Measurements from ENCODE around the gene SCLY.
"Not testable (repeated sequence)": the region's sequence is repeated elsewhere in the genome, so short reads cannot be mapped to it uniquely, and the experiment has no call there.

SCLY gene

GRCh38 chr2:238053191-238053776 is 7.5 kb upstream of the SCLY start:
- Mint-ChIP-seq H3K27ac (no peak overlapping the region), H3K4me3 (no peak overlapping the region), H3K4me1 (ENCODE audit: low read depth) (peaks cover 12% of the 10 kb centered on the region), H3K27me3 (ENCODE audit: low read depth) (peaks cover 5% of the 10 kb centered on the region), H3K36me3 (ENCODE audit: low read depth) (peaks cover 2% of the 10 kb centered on the region), H3K9me3 (peaks cover 6% of the 10 kb centered on the region)
- no peak for DNase-seq (ENCODE audit: low spot score)

DNA sequence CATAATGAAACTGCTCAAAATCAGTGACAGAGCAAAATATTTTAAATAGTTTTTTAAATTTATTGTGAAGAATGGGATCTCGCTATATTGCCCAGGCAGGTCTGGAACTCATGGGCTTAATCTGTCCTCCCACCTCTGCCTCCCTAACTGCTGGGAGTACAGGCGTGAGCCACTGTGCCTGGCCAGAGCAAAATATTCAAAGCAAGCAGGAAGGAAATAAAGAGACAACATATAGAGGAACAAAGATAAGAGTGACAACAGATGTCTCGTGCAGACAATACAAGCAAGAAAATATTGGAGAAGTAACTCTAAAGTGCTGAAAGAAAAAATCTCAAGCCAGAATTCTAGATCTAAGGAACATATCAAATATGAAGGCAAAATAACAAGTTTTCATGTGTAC is 5.0 kb upstream of the SCLY start:
- peaks cover 4% of the 10 kb centered on the region for H3K9me3 Mint-ChIP-seq
- H3K27me3 Mint-ChIP-seq (ENCODE audit: low read depth): peaks cover 5% of the 10 kb centered on the region
- no peak overlapping the region for H3K27ac Mint-ChIP-seq
- H3K36me3 Mint-ChIP-seq (ENCODE audit: low read depth): peaks cover 7% of the 10 kb centered on the region
- peaks cover 23% of the 10 kb centered on the region for H3K4me1 Mint-ChIP-seq (ENCODE audit: low read depth)
- H3K4me3 Mint-ChIP-seq: no peak overlapping the region
- DNase-seq (ENCODE audit: low spot score): no peak

- peaks cover 39% of the 10 kb centered on the region for H3K4me1 Mint-ChIP-seq (ENCODE audit: low read depth)
- H3K36me3 Mint-ChIP-seq (ENCODE audit: low read depth); H3K27me3 Mint-ChIP-seq (ENCODE audit: low read depth); H3K9me3 Mint-ChIP-seq; DNase-seq (ENCODE audit: low spot score); H3K27ac Mint-ChIP-seq; H3K4me3 Mint-ChIP-seq: not testable (repeated sequence)
These were observed 2.9 kb upstream of the SCLY start for GRCh38 chr2:238057696-238058575.

DNA sequence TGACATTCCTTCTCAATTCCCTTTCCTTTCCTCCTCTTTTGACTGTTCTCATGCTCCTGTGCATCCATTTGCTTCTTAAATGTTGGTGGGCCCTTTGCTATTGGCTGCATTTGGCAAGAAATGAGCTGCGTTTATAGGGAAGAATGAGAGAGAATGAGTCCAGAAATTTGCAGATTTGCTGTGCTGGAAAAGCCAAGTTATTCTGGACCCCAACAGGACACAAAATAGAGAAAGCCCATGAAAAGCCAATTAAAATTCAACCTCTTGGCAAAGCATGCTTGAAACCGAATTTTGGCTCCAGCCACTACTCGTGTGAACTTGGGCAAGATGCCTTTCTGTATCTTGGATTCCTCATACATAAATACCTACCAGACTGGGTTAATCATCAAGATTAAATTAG is 1.3 kb upstream of the SCLY start:
- Mint-ChIP-seq H3K36me3 (ENCODE audit: low read depth) (peaks cover 10% of the 10 kb centered on the region), H3K4me3 (peak overlapping the region; percentile 93), H3K9me3 (peaks cover 4% of the 10 kb centered on the region), H3K27ac (no peak overlapping the region), H3K27me3 (ENCODE audit: low read depth) (peaks cover 5% of the 10 kb centered on the region), H3K4me1 (ENCODE audit: low read depth) (peaks cover 51% of the 10 kb centered on the region)
- no peak for DNase-seq (ENCODE audit: low spot score)

GRCh38 chr2:238060096-238060541 is 682 bp upstream of the SCLY start:
- peaks cover 14% of the 10 kb centered on the region for H3K36me3 Mint-ChIP-seq (ENCODE audit: low read depth)
- peak overlapping the region; percentile 87 for H3K27ac Mint-ChIP-seq

GRCh38 chr2:238061315-238062202 is 758 bp downstream of the SCLY start:
- Mint-ChIP-seq H3K36me3 (ENCODE audit: low read depth) (peaks cover 25% of the 10 kb centered on the region), H3K9me3 (peaks cover 9% of the 10 kb centered on the region)

More at GRCh38 chr2:238060096-238060541, 682 bp upstream of the SCLY start:
- no peak for DNase-seq (ENCODE audit: low spot score)
- Mint-ChIP-seq H3K9me3 (peaks cover 4% of the 10 kb centered on the region), H3K27me3 (ENCODE audit: low read depth) (peaks cover 5% of the 10 kb centered on the region), H3K4me1 (ENCODE audit: low read depth) (peaks cover 52% of the 10 kb centered on the region), H3K4me3 (peak overlapping the region; percentile 93)

DNA sequence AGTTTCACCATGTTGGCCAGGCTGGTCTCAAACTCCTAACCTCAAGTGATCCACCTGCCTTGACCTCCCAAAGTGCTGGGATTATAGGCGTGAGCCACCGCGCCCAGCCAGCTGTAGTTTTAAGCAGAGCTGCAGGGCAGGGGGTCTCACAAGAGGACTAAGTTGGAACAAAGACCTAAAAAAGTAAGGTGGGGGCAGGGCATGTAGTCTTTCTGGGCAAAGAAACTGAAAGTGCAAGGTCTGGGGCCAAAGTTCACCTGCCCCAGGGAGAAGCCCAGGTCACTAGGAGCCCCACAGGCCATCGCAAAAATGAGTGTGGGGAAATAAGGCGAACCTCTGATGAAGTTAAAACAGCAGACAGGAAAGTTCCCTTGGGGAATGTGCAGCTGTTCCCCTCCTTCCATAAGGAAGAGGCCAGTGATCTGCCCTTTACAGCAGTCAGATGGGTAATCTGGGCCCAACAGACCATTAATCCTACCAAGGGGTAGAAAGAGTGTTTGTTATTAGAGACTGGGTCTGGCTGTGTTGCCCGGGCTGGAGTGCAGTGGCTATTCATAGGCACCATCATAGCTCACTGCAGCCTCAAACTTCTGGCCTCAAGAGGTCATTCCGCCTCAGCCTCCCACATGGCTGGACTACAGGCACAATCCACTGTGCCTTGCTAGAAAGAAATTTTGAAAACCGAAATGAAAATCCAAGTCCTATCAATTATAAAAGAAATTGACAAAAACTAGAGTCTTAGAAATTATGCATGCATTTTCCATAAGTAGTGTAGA is 2.8 kb downstream of the SCLY start:
- Mint-ChIP-seq H3K4me1 (ENCODE audit: low read depth) (peaks cover 60% of the 10 kb centered on the region), H3K27me3 (ENCODE audit: low read depth) (no peaks in the 10 kb centered on the region), H3K27ac (no peak overlapping the region), H3K4me3 (peak overlapping the region; percentile 10), H3K36me3 (ENCODE audit: low read depth) (peaks cover 46% of the 10 kb centered on the region), H3K9me3 (peaks cover 23% of the 10 kb centered on the region)
- DNase-seq (ENCODE audit: low spot score): no peak

More at GRCh38 chr2:238061315-238062202, 758 bp downstream of the SCLY start:
- DNase-seq (ENCODE audit: low spot score): peak; percentile 17
- peak overlapping the region; percentile 60 for H3K27ac Mint-ChIP-seq
- peaks cover 49% of the 10 kb centered on the region for H3K4me1 Mint-ChIP-seq (ENCODE audit: low read depth)
- H3K27me3 Mint-ChIP-seq (ENCODE audit: low read depth): peaks cover 3% of the 10 kb centered on the region
- peak overlapping the region; percentile 91 for H3K4me3 Mint-ChIP-seq

DNA sequence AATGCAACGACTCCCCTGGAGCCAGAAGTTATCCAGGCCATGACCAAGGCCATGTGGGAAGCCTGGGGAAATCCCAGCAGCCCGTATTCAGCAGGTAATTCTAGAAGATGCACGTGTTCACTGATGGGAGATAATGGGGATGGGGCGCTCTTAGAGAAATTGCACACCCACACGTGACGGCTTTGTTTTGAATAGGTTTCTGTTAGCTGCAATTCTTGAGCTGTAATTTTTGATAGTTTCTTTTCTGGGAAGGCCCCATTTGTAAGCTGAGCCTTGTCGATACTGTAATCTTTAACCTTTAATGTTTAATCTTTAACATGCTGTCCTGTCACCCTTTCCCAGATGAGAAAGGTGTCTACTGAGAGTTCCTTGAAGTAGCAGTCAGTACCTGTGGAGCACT is 3.6 kb downstream of the SCLY start:
- H3K4me1 Mint-ChIP-seq (ENCODE audit: low read depth): peaks cover 63% of the 10 kb centered on the region
- DNase-seq (ENCODE audit: low spot score): no peak
- no peak overlapping the region for H3K4me3 Mint-ChIP-seq
- peaks cover 47% of the 10 kb centered on the region for H3K36me3 Mint-ChIP-seq (ENCODE audit: low read depth)
- H3K27ac Mint-ChIP-seq: no peak overlapping the region
- peaks cover 20% of the 10 kb centered on the region for H3K9me3 Mint-ChIP-seq
- H3K27me3 Mint-ChIP-seq (ENCODE audit: low read depth): no peaks in the 10 kb centered on the region

DNA sequence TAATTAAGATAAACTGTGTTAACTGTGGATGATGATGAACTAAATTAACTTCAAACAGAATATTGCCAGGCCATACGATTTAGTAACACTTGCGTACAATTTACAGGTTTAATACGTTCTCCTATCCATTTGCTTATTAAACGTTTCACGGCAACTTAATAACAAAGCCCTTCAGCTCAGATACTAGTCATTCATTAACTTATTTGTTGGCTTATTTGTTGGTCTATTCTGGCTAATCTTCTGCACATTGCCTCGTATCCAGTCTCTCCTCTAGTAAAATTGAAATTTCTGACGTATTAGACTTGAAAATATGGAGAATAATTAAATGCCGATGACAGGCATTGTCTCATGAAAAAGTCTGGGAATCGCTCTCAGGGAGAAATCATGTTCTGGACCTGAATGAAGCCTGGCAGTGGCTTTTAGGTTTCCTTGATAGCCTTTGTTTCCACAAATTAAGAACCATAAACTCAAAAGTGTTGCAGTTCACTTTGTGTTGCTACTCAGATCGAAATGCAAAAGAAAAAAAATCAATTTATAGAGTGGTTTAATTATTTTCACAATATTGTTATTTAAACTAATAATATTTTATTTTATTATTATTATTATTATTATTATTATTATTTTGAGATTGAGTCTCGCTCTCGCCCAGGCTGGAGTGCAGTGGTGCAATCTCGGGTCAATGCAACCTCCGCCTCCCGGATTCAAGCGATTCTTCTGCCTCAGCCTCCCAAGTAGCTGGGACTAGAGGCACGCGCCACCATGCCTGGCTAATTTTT is 4.5 kb downstream of the SCLY start:
- Mint-ChIP-seq H3K27me3 (ENCODE audit: low read depth) (no peaks in the 10 kb centered on the region), H3K27ac (no peak overlapping the region), H3K36me3 (ENCODE audit: low read depth) (peaks cover 51% of the 10 kb centered on the region), H3K4me1 (ENCODE audit: low read depth) (peaks cover 62% of the 10 kb centered on the region), H3K4me3 (no peak overlapping the region), H3K9me3 (peaks cover 20% of the 10 kb centered on the region)
- no peak for DNase-seq (ENCODE audit: low spot score)

GRCh38 chr2:238066218-238066617 is 5.4 kb downstream of the SCLY start:
- no peaks in the 10 kb centered on the region for H3K27me3 Mint-ChIP-seq (ENCODE audit: low read depth)
- peak overlapping the region; percentile 83 for H3K27ac Mint-ChIP-seq
- H3K4me1 Mint-ChIP-seq (ENCODE audit: low read depth): peaks cover 61% of the 10 kb centered on the region
- H3K4me3 Mint-ChIP-seq: no peak overlapping the region
- peaks cover 54% of the 10 kb centered on the region for H3K36me3 Mint-ChIP-seq (ENCODE audit: low read depth)
- no peak for DNase-seq (ENCODE audit: low spot score)
- peaks cover 20% of the 10 kb centered on the region for H3K9me3 Mint-ChIP-seq

GRCh38 chr2:238066718-238067117 is 5.9 kb downstream of the SCLY start:
- not testable (repeated sequence) for H3K4me3 Mint-ChIP-seq; DNase-seq (ENCODE audit: low spot score)

GRCh38 chr2:238067939-238068338 is 7.1 kb downstream of the SCLY start:
- Mint-ChIP-seq H3K4me1 (ENCODE audit: low read depth) (peaks cover 55% of the 10 kb centered on the region), H3K4me3 (no peak overlapping the region), H3K27ac (peak overlapping the region; percentile 36), H3K36me3 (ENCODE audit: low read depth) (peaks cover 68% of the 10 kb centered on the region), H3K9me3 (peaks cover 30% of the 10 kb centered on the region), H3K27me3 (ENCODE audit: low read depth) (no peaks in the 10 kb centered on the region)
- no peak for DNase-seq (ENCODE audit: low spot score)

More at GRCh38 chr2:238066718-238067117, 5.9 kb downstream of the SCLY start:
- peaks cover 56% of the 10 kb centered on the region for H3K36me3 Mint-ChIP-seq (ENCODE audit: low read depth)
- peaks cover 59% of the 10 kb centered on the region for H3K4me1 Mint-ChIP-seq (ENCODE audit: low read depth)
- not testable (repeated sequence) for H3K27me3 Mint-ChIP-seq (ENCODE audit: low read depth)
- peak overlapping the region; percentile 83 for H3K27ac Mint-ChIP-seq
- peaks cover 20% of the 10 kb centered on the region for H3K9me3 Mint-ChIP-seq
